GM19193 (cell line): ENCODE data around the gene WWP2.
"Not testable (repeated sequence)": the region's sequence is repeated elsewhere in the genome, so short reads cannot be mapped to it uniquely, and the experiment has no call there.

Source experiments
- POLR2A ChIP-seq: IDR thresholded peaks from 4 replicates; pipeline ENCODE4 v1.6.1; 2011; ENCODE audit not compliant: insufficient read depth, insufficient read length; ENCODE audit errors: extremely low read depth

The WWP2 gene

GRCh38 chr16:69951017-69951671, 189.0 kb downstream of the WWP2 start, which contains the start of gene CLEC18A:
TSS of gene CLEC18A (plus strand) at chr16:69951334. CDS start at chr16:69951367, 33 bp downstream.
- TF ChIP-seq POLR2A: not testable (repeated sequence)
